Esophagus squamous epithelium (tissue), 5 donors: ENCODE data around the gene CIB4. TPM values are rescaled to one million over a fixed set of nuclear protein-coding genes. Genes with fewer than 3 reads are reported as not detected.

Source experiments
- DNase-seq: peaks from one replicate; lab custom pipeline; 2025; lab: John Stamatoyannopoulos, UW
- H3K27ac ChIP-seq, 4 donors: fragments of 200-600 bp; sonication (generic); one replicate each; pipeline ENCODE4 v1.5.1; 2016 to 2019; ENCODE audit warnings: mild to moderate bottlenecking in 1 of 4
- H3K27me3 ChIP-seq, 4 donors: fragments of 200-600 bp; sonication (generic); 1 replicate in 3 of 4; 2 replicates in 1 of 4; pipeline versions ENCODE4 v1.5.1 to v1.6.0; 2017 to 2021; ENCODE audit warnings: antibody characterized with exemption in 1 of 4
- H3K36me3 ChIP-seq, 3 donors: fragments of 200-600 bp; sonication (generic); one replicate each; pipeline ENCODE4 v1.5.1; 2016 to 2019
- H3K4me1 ChIP-seq, 3 donors: fragments of 200-600 bp; sonication (generic); one replicate each; pipeline ENCODE4 v1.5.1; 2017 to 2019
- H3K4me3 ChIP-seq, 4 donors: fragments of 200-600 bp; sonication (generic); 1 replicate in 3 of 4; 2 replicates in 1 of 4; pipeline ENCODE4 v1.5.1; 2016 to 2019; ENCODE audit warnings: mild to moderate bottlenecking in 2 of 4, moderate library complexity in 1 of 4
- H3K9me3 ChIP-seq, 3 donors: fragments of 200-600 bp; sonication (generic); one replicate each; pipeline ENCODE4 v1.5.1; 2016 to 2019
- CTCF ChIP-seq, 6 experiments: fragments of 450-650 bp in 4 of 6; fragments of 200-600 bp in 2 of 6; sonication (generic) in 2 of 6; IDR thresholded peaks; one replicate each; pipeline ENCODE4 v1.5.1; 2016 to 2019; ENCODE audit warnings: antibody characterized with exemption in 6 of 6, mild to moderate bottlenecking in 4 of 6, moderate library complexity in 4 of 6
- POLR2A ChIP-seq, 4 donors: fragments of 450-650 bp; IDR thresholded peaks; one replicate each; pipeline ENCODE4 v1.6.1; 2017; ENCODE audit warnings: antibody characterized with exemption in 4 of 4, mild to moderate bottlenecking in 4 of 4, moderate library complexity in 3 of 4
- WGBS, 2 donors: methylation state at CpG; one replicate each; pipeline ENCODE4 v1.1.5; 2018; 5-methylcytosine and 5-hydroxymethylcytosine counted together
- intact Hi-C: fragments of 100-400 bp; cut with DNase I; formaldehyde crosslinking; loops from one replicate; pipeline ENCODE4 v1.15.0; 2022
- total RNA-seq, 4 donors: library from RNA; depleted of rRNA; stranded (reverse); fragments of >200 nt; gene quantifications; one replicate each; pipeline ENCODE4 v1.1.0, GENCODE V29; 2016
- donor health status: DM: yes; HTN: yes; CAD: no.

Gene CIB4
- total RNA-seq, 4 donors from 2014 or later: 0.57 TPM; not detected in 3

GRCh38 chr2:26609839-26610277 is 31.3 kb downstream of the CIB4 start:
- Histone ChIP-seq H3K36me3 (no peaks in the 10 kb centered on the region), H3K4me1 (peaks cover 9 to 57% (median 23%) of the 10 kb centered on the region in 3 donors), H3K27me3 (peaks cover 0 to 8% (median 0%) of the 10 kb centered on the region in 4 donors), H3K27ac (no peak overlapping the region), H3K4me3 (no peak overlapping the region), H3K9me3 (no peaks in the 10 kb centered on the region)
- WGBS, 2 donors: 78 to 79% methylated on average over 9 of the region's 10 CpGs
- no peak for DNase-seq
- intact Hi-C loops: no loop called here
- TF ChIP-seq CTCF (IDR thresholded peaks at IDR 0.05): no peak

GRCh38 chr2:26609205-26609631 is 31.9 kb downstream of the CIB4 start:
- Histone ChIP-seq H3K4me1 (peaks cover 9 to 50% (median 16%) of the 10 kb centered on the region in 3 donors), H3K36me3 (no peaks in the 10 kb centered on the region), H3K9me3 (no peaks in the 10 kb centered on the region), H3K27me3 (peaks cover 0 to 13% (median 0%) of the 10 kb centered on the region in 4 donors), H3K27ac (no peak overlapping the region), H3K4me3 (no peak overlapping the region)
- 84 to 87% methylated on average over 7 of the region's 7 CpGs for WGBS, 2 donors
- DNase-seq: no peak
- intact Hi-C loops: no loop called here
- TF ChIP-seq POLR2A (IDR thresholded peaks at IDR 0.05): no peak
- TF ChIP-seq CTCF (IDR thresholded peaks at IDR 0.05): no peak

GRCh38 chr2:26608557-26608956 is 32.6 kb downstream of the CIB4 start:
- TF ChIP-seq CTCF (IDR thresholded peaks at IDR 0.05): no peak
- TF ChIP-seq POLR2A (IDR thresholded peaks at IDR 0.05): no peak
- H3K27me3 ChIP-seq: peaks cover 0 to 20% (median 0%) of the 10 kb centered on the region in 4 donors
- H3K4me3 ChIP-seq: no peak overlapping the region
- no peak for DNase-seq
- 78 to 79% methylated on average over 6 to 8 of the region's 8 CpGs for WGBS, 2 donors
- H3K27ac ChIP-seq: no peak overlapping the region
- H3K36me3 ChIP-seq: no peaks in the 10 kb centered on the region
- H3K4me1 ChIP-seq: peaks cover 6 to 44% (median 10%) of the 10 kb centered on the region in 3 donors
- intact Hi-C loops: no loop called here
- no peaks in the 10 kb centered on the region for H3K9me3 ChIP-seq

DNA sequence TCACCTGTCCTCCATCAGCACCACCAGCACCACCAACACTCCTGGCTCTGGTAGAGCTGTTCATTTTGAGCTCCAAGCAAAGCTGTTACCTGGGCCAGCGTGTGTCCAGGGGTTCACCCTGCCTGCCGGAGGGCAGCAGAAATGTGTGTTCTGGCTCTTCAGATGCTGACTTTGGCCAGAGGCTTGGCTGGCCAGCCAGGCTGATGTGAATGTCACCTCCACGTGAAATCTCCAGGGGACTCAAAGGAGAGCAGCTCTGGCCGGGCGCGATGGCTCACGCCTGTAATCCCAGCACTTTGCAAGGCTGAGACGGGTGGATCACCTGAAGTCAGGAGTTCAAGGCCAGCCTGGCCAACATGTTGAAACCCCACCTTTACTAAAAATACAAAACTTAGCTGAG is 33.5 kb downstream of the CIB4 start:
- no peak for TF ChIP-seq POLR2A (IDR thresholded peaks at IDR 0.05)
- TF ChIP-seq CTCF (IDR thresholded peaks at IDR 0.05): no peak
- DNase-seq: no peak
- WGBS, 2 donors: 86 to 100% methylated on average over 1 of the region's 8 CpGs
- Histone ChIP-seq H3K27ac (no peak overlapping the region), H3K4me3 (no peak overlapping the region), H3K9me3 (no peaks in the 10 kb centered on the region), H3K4me1 (peaks cover 6 to 35% (median 9%) of the 10 kb centered on the region in 3 donors), H3K36me3 (no peaks in the 10 kb centered on the region), H3K27me3 (peaks cover 0 to 20% (median 0%) of the 10 kb centered on the region in 4 donors)
- intact Hi-C loops: loop anchor here (2.0 kb wide), 1 partner anchor 135 kb away; no protein-coding TSS in a partner anchor

- WGBS, 2 donors: 47 to 63% methylated on average over 4 to 5 of the region's 5 CpGs
- Histone ChIP-seq H3K36me3 (no peaks in the 10 kb centered on the region), H3K9me3 (no peaks in the 10 kb centered on the region), H3K27me3 (peaks cover 0 to 20% (median 0%) of the 10 kb centered on the region in 4 donors), H3K4me1 (peaks cover 6 to 28% (median 9%) of the 10 kb centered on the region in 3 donors), H3K4me3 (no peak overlapping the region), H3K27ac (peak overlapping the region in 3 of 4 donors; percentile 40 to 60 (median 48))
- DNase-seq: no peak
- no peak for TF ChIP-seq POLR2A (IDR thresholded peaks at IDR 0.05)
- intact Hi-C loops: loop anchor here (2.0 kb wide), 1 partner anchor 136 kb away; no protein-coding TSS in a partner anchor
These were observed 34.3 kb downstream of the CIB4 start for GRCh38 chr2:26606847-26607190.
